ENCODE measurements around the gene C2orf76.

Gene C2orf76

DNA sequence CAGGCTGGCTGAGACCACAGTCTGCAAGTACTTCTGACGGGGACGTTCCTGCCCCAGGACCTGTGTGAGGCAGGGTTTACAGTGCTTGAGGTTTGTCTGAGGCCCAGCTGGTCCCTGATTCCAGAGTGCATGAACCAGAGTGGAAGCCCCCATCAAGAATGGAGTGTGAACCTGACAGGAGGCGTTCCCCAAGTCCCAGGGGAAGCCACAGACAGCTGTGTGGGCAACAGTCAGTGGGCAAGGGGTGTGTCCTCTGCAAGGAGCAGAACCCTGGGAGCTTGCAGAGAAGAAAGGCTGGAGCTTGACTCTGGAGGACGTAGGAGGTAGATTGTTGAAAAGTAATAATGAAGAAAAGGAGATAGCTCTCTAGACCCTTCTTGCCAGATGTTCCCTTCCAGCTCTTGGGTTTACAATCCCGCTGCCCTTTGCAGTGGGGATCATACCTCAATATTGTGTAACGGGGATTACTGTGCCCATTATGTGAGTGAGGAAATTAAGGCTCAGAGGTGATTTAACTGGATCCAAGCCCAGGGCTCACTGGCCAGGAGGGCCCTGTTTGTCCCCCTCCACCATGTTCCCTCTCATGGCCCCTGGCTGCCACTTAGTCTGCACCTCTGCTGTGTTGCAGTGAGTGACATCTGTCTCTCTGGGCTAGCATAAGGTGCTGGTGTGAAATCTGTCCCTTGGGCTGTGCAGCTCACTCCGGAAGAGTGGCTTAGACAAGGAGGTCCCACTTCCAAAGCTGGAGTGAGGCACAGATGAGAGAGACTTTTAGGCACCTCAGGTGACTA lies 6.3 kb upstream of the C2orf76 start:
- no peaks in the 10 kb centered on the region for H3F3A ChIP-seq (ENCODE audit: insufficient read depth, low read length)
- no peak overlapping the region for H3K4me2 ChIP-seq (ENCODE audit: low read length)

DNA sequence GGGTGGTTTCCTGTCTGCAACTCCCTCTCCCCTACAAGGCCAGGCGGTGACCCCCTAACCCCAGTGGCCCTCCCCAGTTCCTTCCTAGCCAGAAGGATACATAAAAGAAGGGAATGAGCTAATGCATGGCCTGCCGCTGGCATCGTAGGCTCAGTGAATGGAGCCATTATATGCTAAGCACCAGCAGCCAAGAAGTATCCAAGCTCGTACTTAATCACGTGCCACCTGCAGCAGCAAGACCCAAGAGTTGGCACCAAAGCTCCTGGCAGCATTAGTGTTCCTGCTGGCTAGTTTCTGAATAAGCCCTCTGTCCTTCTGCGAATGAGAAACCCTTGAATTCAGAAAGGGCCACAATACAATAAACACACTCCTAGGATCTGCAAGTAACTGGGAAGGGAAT lies 4.5 kb upstream of the C2orf76 start:
- Histone ChIP-seq H3K9ac (ENCODE audit: low read length) (no peak overlapping the region), H2AFZ (ENCODE audit: low read length) (no peak overlapping the region), H3K27me3 (ENCODE audit: insufficient read depth, low read length) (no peaks in the 10 kb centered on the region), H3K4me3 (ENCODE audit: low read depth, low read length, poor library complexity, severe bottlenecking) (no peak overlapping the region), H3K79me2 (ENCODE audit: insufficient read depth, low read length) (peaks cover 2% of the 10 kb centered on the region; the same call in 1 of the 2 replicates), H3K9me3 (ENCODE audit: low read length) (no peaks in the 10 kb centered on the region), H3K4me2 (ENCODE audit: low read length) (no peak overlapping the region), H3K9me2 (ENCODE audit: low read depth, low read length) (no peaks in the 10 kb centered on the region), H3K4me1 (ENCODE audit: insufficient read depth, low read length, severe bottlenecking) (peaks cover 10% of the 10 kb centered on the region), H3K27ac (ENCODE audit: low read depth, low read length, poor library complexity, severe bottlenecking) (no peak overlapping the region), H3K36me3 (ENCODE audit: insufficient read depth, low read length) (peaks cover 54% of the 10 kb centered on the region), H4K20me1 (ENCODE audit: insufficient read depth, low read length) (no peaks in the 10 kb centered on the region), H3F3A (ENCODE audit: insufficient read depth, low read length) (no peaks in the 10 kb centered on the region)
- no peak for TF ChIP-seq EZH2 (IDR thresholded peaks at IDR 0.05; ENCODE audit: borderline replicate concordance, low read length)
- TF ChIP-seq, protein P1, sequence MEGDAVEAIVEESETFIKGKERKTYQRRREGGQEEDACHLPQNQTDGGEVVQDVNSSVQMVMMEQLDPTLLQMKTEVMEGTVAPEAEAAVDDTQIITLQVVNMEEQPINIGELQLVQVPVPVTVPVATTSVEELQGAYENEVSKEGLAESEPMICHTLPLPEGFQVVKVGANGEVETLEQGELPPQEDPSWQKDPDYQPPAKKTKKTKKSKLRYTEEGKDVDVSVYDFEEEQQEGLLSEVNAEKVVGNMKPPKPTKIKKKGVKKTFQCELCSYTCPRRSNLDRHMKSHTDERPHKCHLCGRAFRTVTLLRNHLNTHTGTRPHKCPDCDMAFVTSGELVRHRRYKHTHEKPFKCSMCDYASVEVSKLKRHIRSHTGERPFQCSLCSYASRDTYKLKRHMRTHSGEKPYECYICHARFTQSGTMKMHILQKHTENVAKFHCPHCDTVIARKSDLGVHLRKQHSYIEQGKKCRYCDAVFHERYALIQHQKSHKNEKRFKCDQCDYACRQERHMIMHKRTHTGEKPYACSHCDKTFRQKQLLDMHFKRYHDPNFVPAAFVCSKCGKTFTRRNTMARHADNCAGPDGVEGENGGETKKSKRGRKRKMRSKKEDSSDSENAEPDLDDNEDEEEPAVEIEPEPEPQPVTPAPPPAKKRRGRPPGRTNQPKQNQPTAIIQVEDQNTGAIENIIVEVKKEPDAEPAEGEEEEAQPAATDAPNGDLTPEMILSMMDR (IDR thresholded peaks at IDR 0.05; ENCODE audit: low read length): no peak

More for the DNA sequence above, 6.3 kb upstream of the C2orf76 start:
- Histone ChIP-seq H3K9me3 (ENCODE audit: low read length) (no peaks in the 10 kb centered on the region), H3K27me3 (ENCODE audit: insufficient read depth, low read length) (no peaks in the 10 kb centered on the region), H3K9ac (ENCODE audit: low read length) (no peak overlapping the region), H3K9me2 (ENCODE audit: low read depth, low read length) (no peaks in the 10 kb centered on the region), H3K27ac (ENCODE audit: low read depth, low read length, poor library complexity, severe bottlenecking) (no peak overlapping the region), H3K4me3 (ENCODE audit: low read depth, low read length, poor library complexity, severe bottlenecking) (no peak overlapping the region), H3K4me1 (ENCODE audit: insufficient read depth, low read length, severe bottlenecking) (peaks cover 9% of the 10 kb centered on the region), H3K79me2 (ENCODE audit: insufficient read depth, low read length) (no peaks in the 10 kb centered on the region), H2AFZ (ENCODE audit: low read length) (no peak overlapping the region), H4K20me1 (ENCODE audit: insufficient read depth, low read length) (no peaks in the 10 kb centered on the region), H3K36me3 (ENCODE audit: insufficient read depth, low read length) (peaks cover 54% of the 10 kb centered on the region)
- TF ChIP-seq EZH2 (IDR thresholded peaks at IDR 0.05; ENCODE audit: borderline replicate concordance, low read length): no peak
- TF ChIP-seq, protein P1 (IDR thresholded peaks at IDR 0.05; ENCODE audit: low read length): no peak

DNA sequence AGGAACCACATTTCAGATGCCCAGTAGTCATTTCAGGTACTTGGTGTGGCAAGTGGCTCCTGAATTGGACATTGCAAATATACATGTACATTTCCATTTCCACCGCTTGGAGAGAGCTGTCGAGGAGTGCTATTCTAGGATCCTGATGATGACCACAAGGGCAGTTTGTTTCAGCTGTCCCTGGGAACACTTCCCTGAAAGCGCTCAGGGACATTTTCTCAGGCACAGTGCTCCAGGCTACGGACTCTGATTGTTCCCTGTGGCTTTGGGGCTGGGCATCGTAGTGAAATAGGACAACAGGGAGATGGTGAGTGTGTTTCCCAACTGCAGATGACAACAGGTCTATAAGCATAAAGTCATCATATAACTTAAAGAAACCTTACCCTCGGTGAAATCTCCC lies 3.2 kb upstream of the C2orf76 start:
- H3K9me2 ChIP-seq (ENCODE audit: low read depth, low read length): no peaks in the 10 kb centered on the region
- H3K27me3 ChIP-seq (ENCODE audit: insufficient read depth, low read length): no peaks in the 10 kb centered on the region
- TF ChIP-seq, protein P1 (IDR thresholded peaks at IDR 0.05; ENCODE audit: low read length): no peak
- TF ChIP-seq EZH2 (IDR thresholded peaks at IDR 0.05; ENCODE audit: borderline replicate concordance, low read length): no peak
- no peak overlapping the region for H3K9ac ChIP-seq (ENCODE audit: low read length)
- H3K36me3 ChIP-seq (ENCODE audit: insufficient read depth, low read length): peaks cover 54% of the 10 kb centered on the region
- peaks cover 11% of the 10 kb centered on the region; the same call in 1 of the 2 replicates for H3K79me2 ChIP-seq (ENCODE audit: insufficient read depth, low read length)
- H2AFZ ChIP-seq (ENCODE audit: low read length): no peak overlapping the region
- no peak overlapping the region for H3K4me3 ChIP-seq (ENCODE audit: low read depth, low read length, poor library complexity, severe bottlenecking)
- no peaks in the 10 kb centered on the region for H3K9me3 ChIP-seq (ENCODE audit: low read length)
- peaks cover 22% of the 10 kb centered on the region for H3K4me1 ChIP-seq (ENCODE audit: insufficient read depth, low read length, severe bottlenecking)
- H3K27ac ChIP-seq (ENCODE audit: low read depth, low read length, poor library complexity, severe bottlenecking): no peak overlapping the region
- no peaks in the 10 kb centered on the region for H4K20me1 ChIP-seq (ENCODE audit: insufficient read depth, low read length)
- no peak overlapping the region for H3K4me2 ChIP-seq (ENCODE audit: low read length)
- no peaks in the 10 kb centered on the region for H3F3A ChIP-seq (ENCODE audit: insufficient read depth, low read length)

Measured in OCI-LY1 (cell line).